Measurements from ENCODE around the gene ECPAS.

GRCh38 chr9:111386386-111386785 lies 97.8 kb downstream of the ECPAS start:
- no peak for TF ChIP-seq CTCF (IDR thresholded peaks at IDR 0.05 in 2 of 3, conservative IDR thresholded peaks at IDR 0.05 in 1 of 3; ENCODE audit: borderline replicate concordance in 1 of 3, insufficient read depth in 1 of 3, low read depth in 2 of 3, low read length in 2 of 3)
- TF ChIP-seq SRF (IDR thresholded peaks at IDR 0.05; ENCODE audit: low read depth) = no peak
- no peak for TF ChIP-seq CEBPB (IDR thresholded peaks at IDR 0.05; ENCODE audit: low read depth)
- TF ChIP-seq ZNF274 (IDR thresholded peaks at IDR 0.05; ENCODE audit: low read depth, low read length) = no peak
- TF ChIP-seq EZH2 (IDR thresholded peaks at IDR 0.05) = no peak
- no peak for TF ChIP-seq RAD21 (IDR thresholded peaks at IDR 0.05; ENCODE audit: low read depth)
- no peak for TF ChIP-seq ELF1 (IDR thresholded peaks at IDR 0.05; ENCODE audit: borderline replicate concordance, low read depth)
- no peak for TF ChIP-seq POLR2A (IDR thresholded peaks at IDR 0.05; ENCODE audit: borderline replicate concordance, extremely low read depth, insufficient read depth, insufficient read length)
- TF ChIP-seq FOSL1 (IDR thresholded peaks at IDR 0.05; ENCODE audit: low read depth) = no peak
- no peak for TF ChIP-seq SP1 (IDR thresholded peaks at IDR 0.05; ENCODE audit: low read depth)

Measured in HCT116 (cell line).